H9 (cell line): ENCODE results near the gene EFCAB6. TPM values are rescaled to one million over a fixed set of nuclear protein-coding genes. Genes with fewer than 3 reads are reported as not detected.

ENCODE experiments used
- DNase-seq: peaks from one replicate; pipeline ENCODE4 v3.0.0-alpha.2; 2017
- H2AFZ ChIP-seq: one replicate; pipeline ENCODE4 v1.6.1; 2013; ENCODE audit warnings: mild to moderate bottlenecking, low read length, control low read depth, moderate library complexity
- H2AK5ac ChIP-seq: 2 replicates; pipeline ENCODE4 v1.6.1; 2013; ENCODE audit warnings: low read length, control low read depth, mixed read lengths; ENCODE audit not compliant: insufficient read length
- H2BK120ac ChIP-seq: one replicate; pipeline ENCODE4 v1.6.1; 2013; ENCODE audit warnings: low read depth, mild to moderate bottlenecking, low read length, control low read depth, inconsistent platforms; ENCODE audit not compliant: poor library complexity, severe bottlenecking
- H2BK12ac ChIP-seq: 2 replicates; pipeline ENCODE4 v1.6.1; 2013; ENCODE audit warnings: low read length, control low read depth, mixed read lengths, low read depth; ENCODE audit not compliant: insufficient read length
- H2BK15ac ChIP-seq: 2 replicates; pipeline ENCODE4 v1.6.1; 2013; ENCODE audit warnings: low read depth, low read length, control low read depth
- H2BK20ac ChIP-seq: one replicate; pipeline ENCODE4 v1.6.1; 2013; ENCODE audit warnings: low read depth, mild to moderate bottlenecking, low read length, control low read depth, inconsistent platforms; ENCODE audit not compliant: poor library complexity, severe bottlenecking
- H2BK5ac ChIP-seq: 2 replicates; pipeline ENCODE4 v1.6.1; 2013; ENCODE audit warnings: low read length, control low read depth, mixed read lengths; ENCODE audit not compliant: insufficient read length
- H3K14ac ChIP-seq: 2 replicates; pipeline ENCODE4 v1.6.1; 2013; ENCODE audit warnings: low read length, control low read depth; ENCODE audit not compliant: insufficient read depth
- H3K18ac ChIP-seq: 2 replicates; pipeline ENCODE4 v1.6.1; 2013; ENCODE audit warnings: low read depth, mild to moderate bottlenecking, mixed read lengths, low read length, control low read depth; ENCODE audit not compliant: insufficient read length
- H3K23ac ChIP-seq: 2 replicates; pipeline ENCODE4 v1.6.1; 2013; ENCODE audit warnings: low read length, control low read depth, mixed read lengths, low read depth; ENCODE audit not compliant: insufficient read length
- H3K23me2 ChIP-seq: 2 replicates; pipeline ENCODE4 v1.6.1; 2013; ENCODE audit warnings: low read depth, mild to moderate bottlenecking, mixed read lengths, low read length, control low read depth; ENCODE audit not compliant: insufficient read length, poor library complexity, severe bottlenecking
- H3K27ac ChIP-seq: 2 replicates; pipeline ENCODE4 v1.5.1; 2013; ENCODE audit warnings: low read length, control low read depth, mixed read lengths, low read depth; ENCODE audit not compliant: insufficient read length
- H3K27me3 ChIP-seq: 2 replicates; pipeline ENCODE4 v1.6.1; 2013; ENCODE audit warnings: low read length, control low read depth, inconsistent platforms; ENCODE audit not compliant: insufficient read depth
- H3K4ac ChIP-seq: 2 replicates; pipeline ENCODE4 v1.6.1; 2013; ENCODE audit warnings: low read depth, mild to moderate bottlenecking, control low read depth, inconsistent platforms, low read length, moderate library complexity
- H3K4me1 ChIP-seq: 2 replicates; pipeline ENCODE4 v1.6.1; 2013; ENCODE audit warnings: low read length, control low read depth, inconsistent platforms; ENCODE audit not compliant: insufficient read depth
- H3K4me2 ChIP-seq: 2 replicates; pipeline ENCODE4 v1.6.1; 2013; ENCODE audit warnings: low read length, control low read depth, mixed read lengths; ENCODE audit not compliant: insufficient read length, insufficient read depth
- H3K56ac ChIP-seq: 2 replicates; pipeline ENCODE4 v1.6.1; 2013; ENCODE audit warnings: low read depth, mild to moderate bottlenecking, mixed read lengths, low read length, control low read depth; ENCODE audit not compliant: insufficient read length
- H3K79me1 ChIP-seq: 2 replicates; pipeline ENCODE4 v1.6.1; 2013; ENCODE audit warnings: low read depth, mild to moderate bottlenecking, moderate library complexity, low read length, control low read depth, inconsistent platforms; ENCODE audit not compliant: insufficient read depth, poor library complexity, severe bottlenecking
- H3K79me2 ChIP-seq: 2 replicates; pipeline ENCODE4 v1.6.1; 2013; ENCODE audit warnings: low read length, control low read depth, inconsistent platforms; ENCODE audit not compliant: insufficient read depth
- H3K9ac ChIP-seq: 2 replicates; pipeline ENCODE4 v1.6.1; 2013; ENCODE audit warnings: low read length, control low read depth, mixed read lengths; ENCODE audit not compliant: insufficient read length; ENCODE audit errors: extremely low read depth
- H3K9me3 ChIP-seq: one replicate; pipeline ENCODE4 v1.6.1; 2013; ENCODE audit warnings: low read depth, low read length, inconsistent platforms; ENCODE audit not compliant: control insufficient read depth
- H3T11ph ChIP-seq: one replicate; pipeline ENCODE4 v1.6.1; 2013; ENCODE audit warnings: mild to moderate bottlenecking, low read length, control low read depth, inconsistent platforms
- H4K20me1 ChIP-seq: one replicate; pipeline ENCODE4 v1.6.1; 2013; ENCODE audit not compliant: control insufficient read depth, insufficient read length, insufficient read depth
- H4K5ac ChIP-seq: 2 replicates; pipeline ENCODE4 v1.6.1; 2013; ENCODE audit warnings: low read depth, mild to moderate bottlenecking, mixed read lengths, low read length, control low read depth; ENCODE audit not compliant: insufficient read length
- H4K8ac ChIP-seq: replicated peaks from 2 replicates; pipeline ENCODE4 v1.6.1; 2013; ENCODE audit warnings: low read length, control low read depth, mixed read lengths, low read depth; ENCODE audit not compliant: insufficient read length
- H4K91ac ChIP-seq: 2 replicates; pipeline ENCODE4 v1.6.1; 2013; ENCODE audit warnings: low read depth, mild to moderate bottlenecking, moderate library complexity, mixed read lengths, low read length, control low read depth; ENCODE audit not compliant: insufficient read length
- H3K27ac Mint-ChIP-seq, 3 experiments: 2 replicates in 2 of 3; 3 replicates in 1 of 3; pipeline ENCODE4 v1.8.0; 2020 to 2021; ENCODE audit warnings: mixed read lengths in 3 of 3, mild to moderate bottlenecking in 1 of 3, moderate library complexity in 1 of 3
- H3K27me3 Mint-ChIP-seq: 2 replicates; pipeline ENCODE4 v1.8.0; 2021; ENCODE audit warnings: low read depth, mild to moderate bottlenecking, moderate library complexity, mixed read lengths
- H3K36me3 Mint-ChIP-seq, 3 experiments: 2 replicates in 2 of 3; 3 replicates in 1 of 3; pipeline ENCODE4 v1.8.0; 2020 to 2021; ENCODE audit warnings: low read depth in 3 of 3, mixed read lengths in 3 of 3; ENCODE audit not compliant: insufficient read depth in 1 of 3
- H3K4me1 Mint-ChIP-seq, 2 experiments: 2 replicates each; pipeline ENCODE4 v1.8.0; 2020; ENCODE audit warnings: mixed read lengths in 2 of 2
- H3K4me3 Mint-ChIP-seq, 2 experiments: 2 replicates in 1 of 2; 3 replicates in 1 of 2; pipeline ENCODE4 v1.8.0; 2020 to 2021; ENCODE audit warnings: mild to moderate bottlenecking in 2 of 2, mixed read lengths in 2 of 2, moderate library complexity in 1 of 2
- H3K9me3 Mint-ChIP-seq, 2 experiments: 2 replicates in 1 of 2; 3 replicates in 1 of 2; pipeline ENCODE4 v1.8.0; 2020; ENCODE audit warnings: mild to moderate bottlenecking in 2 of 2, mixed read lengths in 2 of 2, moderate library complexity in 1 of 2
- WGBS: extraction: QIAGEN DNeasy Blood & Tissue Kit; methylation state at CpG from one replicate; pipeline ENCODE4 v1.1.7; 2013; ENCODE audit warnings: missing lambda C conversion rate, low lambda C conversion rate, mixed read lengths; ENCODE audit not compliant: insufficient read length; ENCODE audit errors: extremely low coverage; 5-methylcytosine and 5-hydroxymethylcytosine counted together
- total RNA-seq: library from RNA; stranded (reverse); gene quantifications from 2 replicates; pipeline ENCODE4 v1.2.1, GENCODE V29; 2021
- TF ChIP-seq, protein P1 (sequence below): fragments of 200-600 bp; sonication (generic); conservative IDR thresholded peaks from 3 replicates; pipeline ENCODE4 v1.8.0; 2021; ENCODE audit warnings: antibody characterized with exemption, mild to moderate bottlenecking

Gene EFCAB6
- total RNA-seq, 1 experiment from 2014 or later, result 0.31 TPM

DNA sequence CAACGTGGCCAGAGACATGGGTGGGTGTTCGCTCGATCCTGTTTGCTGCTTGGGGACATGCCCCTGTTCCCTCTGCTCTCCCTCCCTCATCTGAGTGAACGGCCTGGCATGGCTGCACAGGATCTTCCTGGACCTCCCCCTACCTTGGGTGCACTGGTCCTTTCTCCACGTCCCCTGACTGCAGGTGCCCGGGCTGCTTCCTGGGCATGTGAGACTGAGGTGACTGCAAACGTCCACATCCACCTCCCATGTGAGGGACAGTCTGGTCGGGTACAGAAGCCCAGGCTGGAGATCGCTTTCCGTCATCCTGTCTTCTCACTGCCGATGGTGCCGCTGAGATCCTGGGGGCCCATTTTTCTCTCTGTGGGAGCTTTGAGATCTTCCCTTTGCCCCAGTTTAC is 38.4 kb upstream of the EFCAB6 start:
- peak overlapping the region in 1 of 3 experiments; percentile 45; a peak in 1 of 7 replicates for H3K27ac Mint-ChIP-seq
- H4K20me1 ChIP-seq, result peaks cover 3% of the 10 kb centered on the region

More for the DNA sequence above, 38.4 kb upstream of the EFCAB6 start:
- no peak overlapping the region for H3K18ac ChIP-seq
- H3K23ac ChIP-seq, result no peak overlapping the region
- no peaks in the 10 kb centered on the region for H3K79me1 ChIP-seq
- Mint-ChIP-seq H3K27me3 (no peaks in the 10 kb centered on the region), H3K4me3 (no peak overlapping the region), H3K9me3 (no peaks in the 10 kb centered on the region), H3K36me3 (peaks cover under 1 to 14% (median 3%) of the 10 kb centered on the region in 3 experiments; a peak in 5 of 7 replicates), H3K4me1 (peaks cover 58% of the 10 kb centered on the region in 2 experiments)
- no peak overlapping the region for H2BK15ac ChIP-seq
- no CpG with 5 or more reads among the region's 12 CpGs for WGBS
- H2BK5ac ChIP-seq, result no peak overlapping the region
- peaks cover 5% of the 10 kb centered on the region; the same call in 1 of the 2 replicates for H3K4me1 ChIP-seq
- no peak overlapping the region for H3K27ac ChIP-seq
- no peak overlapping the region for H4K91ac ChIP-seq
- H3T11ph ChIP-seq, result no peak overlapping the region
- no peak overlapping the region for H3K9ac ChIP-seq
- TF ChIP-seq, protein P1, sequence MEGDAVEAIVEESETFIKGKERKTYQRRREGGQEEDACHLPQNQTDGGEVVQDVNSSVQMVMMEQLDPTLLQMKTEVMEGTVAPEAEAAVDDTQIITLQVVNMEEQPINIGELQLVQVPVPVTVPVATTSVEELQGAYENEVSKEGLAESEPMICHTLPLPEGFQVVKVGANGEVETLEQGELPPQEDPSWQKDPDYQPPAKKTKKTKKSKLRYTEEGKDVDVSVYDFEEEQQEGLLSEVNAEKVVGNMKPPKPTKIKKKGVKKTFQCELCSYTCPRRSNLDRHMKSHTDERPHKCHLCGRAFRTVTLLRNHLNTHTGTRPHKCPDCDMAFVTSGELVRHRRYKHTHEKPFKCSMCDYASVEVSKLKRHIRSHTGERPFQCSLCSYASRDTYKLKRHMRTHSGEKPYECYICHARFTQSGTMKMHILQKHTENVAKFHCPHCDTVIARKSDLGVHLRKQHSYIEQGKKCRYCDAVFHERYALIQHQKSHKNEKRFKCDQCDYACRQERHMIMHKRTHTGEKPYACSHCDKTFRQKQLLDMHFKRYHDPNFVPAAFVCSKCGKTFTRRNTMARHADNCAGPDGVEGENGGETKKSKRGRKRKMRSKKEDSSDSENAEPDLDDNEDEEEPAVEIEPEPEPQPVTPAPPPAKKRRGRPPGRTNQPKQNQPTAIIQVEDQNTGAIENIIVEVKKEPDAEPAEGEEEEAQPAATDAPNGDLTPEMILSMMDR, result no peak
- H3K9me3 ChIP-seq, result no peaks in the 10 kb centered on the region
- H3K14ac ChIP-seq, result peak overlapping the region; percentile 49; the same call in 1 of the 2 replicates
- no peaks in the 10 kb centered on the region for H3K27me3 ChIP-seq
- H2BK120ac ChIP-seq, result no peak overlapping the region
- peaks cover 18% of the 10 kb centered on the region; the same call in 1 of the 2 replicates for H3K79me2 ChIP-seq
- peak; percentile 20 for DNase-seq
- no peak overlapping the region for H4K8ac ChIP-seq
- no peak overlapping the region for H2BK12ac ChIP-seq
- H2AFZ ChIP-seq, result no peak overlapping the region
- no peak overlapping the region for H3K56ac ChIP-seq
- H3K23me2 ChIP-seq, result no peaks in the 10 kb centered on the region
- no peak overlapping the region for H2BK20ac ChIP-seq
- no peak overlapping the region for H2AK5ac ChIP-seq
- no peak overlapping the region for H4K5ac ChIP-seq
- H3K4me2 ChIP-seq, result no peak overlapping the region
- no peak overlapping the region for H3K4ac ChIP-seq
